HG03025 (cell line): ENCODE data around the gene UBE2V1.
"Not testable (repeated sequence)": the region's sequence is repeated elsewhere in the genome, so short reads cannot be mapped to it uniquely, and the experiment has no call there.

Experiments
- ATAC-seq: cut with Tn5 transposase; IDR thresholded peaks from one replicate; pipeline ENCODE4 v1.9.1; 2021; ENCODE audit warnings: mild to moderate bottlenecking, moderate library complexity; ENCODE audit not compliant: unreplicated experiment, low FRiP score

UBE2V1 gene

DNA sequence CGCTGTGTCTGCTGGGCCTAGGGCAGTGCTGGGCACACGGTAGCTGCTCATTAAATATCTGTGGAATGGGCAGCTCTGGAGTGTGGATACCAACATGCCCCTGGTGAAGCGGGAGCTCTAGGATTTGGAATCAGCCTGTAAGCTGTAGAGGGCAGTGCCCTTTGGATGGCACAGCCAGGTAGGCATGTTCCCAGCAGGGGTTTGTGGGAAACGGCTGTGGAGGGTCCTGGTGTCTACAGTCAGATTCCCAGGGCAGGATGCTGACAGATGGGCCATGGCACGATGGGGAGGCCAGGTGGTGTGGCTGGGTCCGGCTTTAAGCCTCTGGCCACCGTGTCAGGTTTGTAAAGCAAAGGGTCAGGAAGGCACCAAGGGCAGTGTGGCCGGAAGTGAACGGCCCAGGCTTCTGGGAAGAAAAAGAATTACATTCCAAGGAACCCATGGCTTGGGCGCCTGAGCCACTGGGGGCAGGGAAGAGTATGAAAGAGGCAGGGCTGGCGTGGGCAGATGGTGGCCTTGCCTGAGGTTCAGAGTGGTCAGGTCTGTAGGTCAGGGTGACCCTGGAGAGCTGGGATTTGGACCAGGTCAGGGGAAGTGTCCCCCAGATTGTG, 44.8 kb downstream of the UBE2V1 start:
- no peak for ATAC-seq

DNA sequence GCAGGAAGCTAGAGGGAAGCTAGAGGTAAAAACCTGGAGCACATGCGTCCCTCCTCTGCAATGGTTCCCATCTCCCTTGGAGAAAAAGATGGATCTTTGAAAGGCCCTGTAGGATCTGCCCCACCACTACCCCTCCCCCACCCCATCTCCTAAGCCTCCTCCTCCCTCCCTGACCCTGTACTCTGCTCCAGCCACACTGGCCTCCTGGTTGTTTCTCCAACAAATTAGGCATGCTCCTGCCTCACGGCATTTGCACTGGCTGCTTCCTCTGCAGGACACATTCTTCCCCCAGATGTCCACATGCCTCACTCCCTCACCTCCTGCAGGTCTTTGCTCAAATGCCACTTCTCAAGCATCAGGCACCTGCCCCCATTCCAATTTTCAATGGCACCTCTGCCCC, 45.5 kb downstream of the UBE2V1 start:
- no peak for ATAC-seq

- no peak for ATAC-seq
Measured at GRCh38 chr20:50067018-50067417, 45.9 kb downstream of the UBE2V1 start.

DNA sequence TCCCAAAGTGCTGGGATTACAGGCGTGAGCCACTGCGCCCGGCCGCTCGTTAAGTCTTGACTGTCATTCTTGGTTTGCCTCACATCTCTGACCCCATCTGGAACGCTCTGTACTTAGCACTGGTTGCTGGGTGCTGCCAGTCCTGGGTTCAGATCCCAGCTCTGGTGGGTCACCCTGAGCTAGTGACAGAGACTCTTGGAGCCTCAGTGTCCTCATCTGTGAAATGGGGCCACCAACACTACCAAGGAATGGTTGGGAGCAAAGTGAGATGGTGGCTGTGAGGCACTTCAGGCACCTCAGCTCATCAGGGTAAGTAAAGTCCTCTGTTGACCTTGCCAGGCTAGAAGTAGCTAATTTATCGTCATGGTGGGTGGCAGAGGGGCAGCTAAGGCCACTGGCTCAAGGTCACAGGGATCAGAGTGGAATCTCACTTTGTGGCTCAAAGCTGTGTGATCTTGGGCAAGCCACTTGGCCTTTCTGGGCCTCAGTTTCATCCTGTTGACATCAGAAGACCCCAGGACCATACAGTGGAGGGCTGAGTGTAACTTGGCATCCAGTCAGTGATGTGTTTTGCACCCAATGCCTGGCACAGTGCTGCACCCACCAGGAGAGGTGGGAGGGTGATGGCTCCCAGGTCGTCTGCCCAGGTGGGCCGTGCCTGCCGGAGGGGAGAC, 46.7 kb downstream of the UBE2V1 start:
- no peak for ATAC-seq

DNA sequence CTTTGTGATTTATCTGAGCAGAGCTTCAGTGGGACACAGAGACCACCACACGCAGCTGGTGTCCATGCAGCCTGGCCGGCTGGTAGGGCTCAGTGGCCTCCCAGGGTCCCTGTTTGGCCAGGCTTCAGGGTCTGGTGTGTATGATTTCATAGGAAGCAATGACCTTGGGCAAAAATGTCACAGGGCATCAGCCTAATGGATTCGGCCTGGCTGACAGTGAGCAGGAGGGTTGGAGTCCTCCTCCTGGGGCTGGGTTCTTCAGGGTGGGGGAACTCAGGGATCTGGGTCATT, 47.7 kb downstream of the UBE2V1 start:
- no peak for ATAC-seq

GRCh38 chr20:50063763-50064162, 49.2 kb downstream of the UBE2V1 start:
- ATAC-seq = not testable (repeated sequence)

DNA sequence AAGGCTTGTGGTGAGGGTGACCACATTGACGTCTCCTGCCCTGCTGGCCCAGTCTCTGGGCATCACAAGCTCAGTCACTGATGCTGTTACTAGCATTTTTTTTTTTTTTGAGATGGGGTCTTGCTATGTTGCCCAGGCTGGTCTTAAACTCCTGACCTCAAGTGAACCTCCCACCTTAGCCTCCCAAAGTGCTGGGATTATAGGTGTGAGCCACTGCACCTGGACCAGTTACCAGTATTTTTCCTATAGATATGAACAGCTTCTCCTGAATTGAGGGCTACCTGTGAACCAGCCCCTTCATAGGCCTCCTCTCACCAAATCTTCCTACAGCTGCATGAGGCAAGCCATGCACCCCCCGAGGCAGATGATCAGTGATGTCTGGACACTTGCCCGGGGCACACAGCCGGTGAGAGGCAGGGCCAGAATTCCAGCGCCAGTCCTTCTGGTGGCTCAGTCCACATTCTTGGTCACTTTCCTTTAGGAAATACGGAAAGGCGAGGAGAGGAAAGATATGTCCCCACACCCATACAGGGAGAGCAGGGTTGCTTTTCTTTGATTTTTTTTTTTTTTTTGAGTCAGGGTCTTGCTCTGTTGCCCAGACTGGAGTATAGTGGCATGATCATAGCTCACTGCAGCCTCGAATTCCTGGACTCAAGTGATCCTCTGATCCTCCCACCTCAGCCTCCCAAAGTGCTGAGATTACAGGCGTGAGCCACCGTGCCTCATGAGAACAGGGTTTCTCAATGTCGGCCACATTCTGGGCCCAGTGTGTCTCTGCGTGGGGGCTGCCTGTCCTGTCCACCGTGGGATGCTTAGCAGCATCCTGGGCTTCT, 50.7 kb downstream of the UBE2V1 start:
- no peak for ATAC-seq

DNA sequence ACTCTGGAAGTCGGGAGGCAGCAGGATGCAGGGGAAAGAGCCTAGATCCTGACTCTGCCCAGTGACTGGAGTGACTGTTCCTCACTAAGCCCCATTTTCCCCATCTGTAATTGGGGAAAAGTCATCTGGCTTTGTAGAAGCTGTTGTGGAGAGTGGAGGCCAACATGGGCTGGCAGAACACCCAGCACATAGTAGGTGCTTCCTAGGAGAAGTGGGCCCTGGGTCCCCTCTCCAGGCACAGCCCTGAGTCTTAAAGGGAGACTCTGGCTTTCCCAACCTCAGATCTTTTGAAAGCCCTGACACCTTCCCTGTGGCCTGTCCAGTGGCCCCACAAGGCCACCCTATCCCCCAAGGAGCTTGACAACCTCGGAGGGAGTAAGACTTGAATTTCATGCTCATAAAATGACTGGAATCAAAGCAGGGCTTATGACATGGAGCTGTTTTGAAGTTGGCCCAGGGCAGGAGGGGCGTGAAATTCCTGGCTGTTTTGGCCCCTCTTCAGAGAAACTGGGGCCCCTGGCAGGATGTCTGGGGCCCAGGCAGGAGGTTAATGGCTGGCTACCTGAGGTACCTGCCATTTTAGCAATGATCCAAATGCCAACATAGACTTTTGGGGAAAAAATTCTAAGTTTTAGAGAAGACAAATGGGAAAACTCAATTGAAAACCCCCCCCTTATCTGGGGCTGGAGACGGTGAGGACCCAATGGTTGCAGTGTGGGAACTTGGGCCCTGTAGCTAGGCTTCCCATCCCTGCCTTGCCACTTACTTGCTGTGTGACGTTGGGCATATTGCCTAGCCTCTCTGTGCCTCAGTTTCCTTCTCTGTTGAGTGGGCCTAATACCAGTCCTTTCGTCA, 51.6 kb downstream of the UBE2V1 start:
- ATAC-seq = no peak

DNA sequence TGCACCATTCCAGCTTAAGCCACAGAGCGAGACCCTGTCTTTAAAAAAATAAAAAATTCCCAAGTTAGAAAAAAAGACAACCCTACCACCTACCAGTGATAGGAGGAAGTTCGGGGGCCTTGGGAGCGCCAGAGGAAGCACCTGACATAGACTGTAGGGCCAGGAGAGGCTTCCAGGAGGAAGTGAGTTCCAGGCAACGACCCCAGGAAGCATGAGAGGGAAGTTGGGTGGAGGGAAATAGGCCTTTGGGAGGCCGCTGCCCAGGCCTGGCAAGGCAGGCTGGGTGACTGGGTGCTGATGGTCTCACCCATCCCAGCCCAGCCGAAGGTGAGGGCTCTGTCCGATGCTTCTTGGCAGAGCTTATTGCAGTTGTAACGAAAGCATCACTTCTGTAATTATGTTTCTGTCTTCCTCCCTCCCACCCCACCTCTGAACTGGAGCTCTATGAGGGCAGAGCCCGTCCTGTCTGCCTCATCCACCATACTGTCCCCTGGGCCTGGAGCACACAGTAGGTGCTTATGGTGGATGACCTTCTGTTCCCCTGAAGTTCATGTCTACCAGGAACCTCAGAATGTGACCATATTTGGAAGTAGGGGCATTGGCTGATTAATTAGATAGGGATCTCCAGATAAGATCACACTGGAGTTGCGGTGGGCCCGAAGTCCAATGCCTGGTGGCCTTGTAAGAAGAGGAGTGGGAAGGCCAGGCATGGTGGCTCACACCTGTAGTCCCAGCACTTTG, 54.1 kb downstream of the UBE2V1 start:
- ATAC-seq = no peak

DNA sequence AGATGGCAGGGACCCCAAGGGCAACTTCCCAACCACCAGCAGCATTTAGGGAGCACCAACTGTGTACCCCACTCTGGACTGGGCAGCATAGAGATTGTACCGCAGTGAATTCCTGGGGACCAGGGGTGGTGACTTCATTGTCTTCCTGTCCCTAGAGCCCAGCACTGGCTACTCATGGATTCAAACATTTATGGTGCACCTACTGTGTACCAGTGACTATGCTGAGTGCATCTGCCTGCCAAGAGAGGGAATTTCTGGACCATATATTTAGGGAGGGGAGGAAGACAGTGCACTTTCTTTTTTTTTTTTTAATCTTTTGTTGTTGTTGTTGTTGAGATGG, 55.3 kb downstream of the UBE2V1 start:
- no peak for ATAC-seq

GRCh38 chr20:50056951-50057713, 55.8 kb downstream of the UBE2V1 start:
- ATAC-seq = no peak

DNA sequence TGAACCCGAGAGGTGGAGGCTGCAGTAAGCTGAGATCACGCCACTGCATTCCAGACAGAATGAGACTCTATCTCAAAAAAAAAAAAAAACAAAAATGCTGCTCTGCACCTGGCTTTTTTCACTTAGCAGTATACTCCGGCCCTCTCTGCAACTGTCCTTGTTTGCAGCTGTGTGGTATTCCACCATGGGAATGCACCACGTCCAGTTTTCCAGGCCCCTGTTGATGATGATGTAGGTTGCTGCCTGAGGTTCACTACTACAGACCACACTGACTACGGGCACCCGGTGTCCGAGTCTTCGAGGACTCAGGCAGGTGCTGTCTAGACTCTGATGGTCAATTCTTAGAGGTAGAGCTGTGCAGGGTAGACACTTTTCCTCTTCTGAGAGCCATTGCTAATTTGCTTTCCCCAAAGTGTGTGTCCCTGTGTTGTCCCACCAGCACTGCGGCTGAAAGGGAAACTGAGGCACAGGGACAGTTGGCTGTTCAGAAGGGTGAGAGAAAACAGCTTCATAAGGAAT, 56.5 kb downstream of the UBE2V1 start:
- no peak for ATAC-seq

GRCh38 chr20:50055524-50056083, 57.3 kb downstream of the UBE2V1 start:
- ATAC-seq = no peak

GRCh38 chr20:50054626-50055511, 58.1 kb downstream of the UBE2V1 start:
- no peak for ATAC-seq

DNA sequence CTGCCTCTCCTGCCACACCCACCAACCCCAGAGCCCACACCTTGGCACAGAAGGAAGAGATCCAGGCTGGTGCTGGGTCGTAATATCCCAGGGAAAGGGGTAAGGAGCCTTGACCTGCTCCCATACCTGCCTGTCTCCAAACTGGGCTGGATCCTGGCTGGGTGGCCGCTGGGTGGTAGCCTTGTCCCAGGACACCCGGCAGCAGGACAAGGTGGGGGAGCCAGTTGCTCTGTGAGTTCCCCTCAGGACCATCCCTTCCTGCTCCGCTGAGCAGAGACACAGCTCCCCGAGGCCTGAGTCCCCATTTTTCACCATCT, 58.8 kb downstream of the UBE2V1 start:
- ATAC-seq = no peak

DNA sequence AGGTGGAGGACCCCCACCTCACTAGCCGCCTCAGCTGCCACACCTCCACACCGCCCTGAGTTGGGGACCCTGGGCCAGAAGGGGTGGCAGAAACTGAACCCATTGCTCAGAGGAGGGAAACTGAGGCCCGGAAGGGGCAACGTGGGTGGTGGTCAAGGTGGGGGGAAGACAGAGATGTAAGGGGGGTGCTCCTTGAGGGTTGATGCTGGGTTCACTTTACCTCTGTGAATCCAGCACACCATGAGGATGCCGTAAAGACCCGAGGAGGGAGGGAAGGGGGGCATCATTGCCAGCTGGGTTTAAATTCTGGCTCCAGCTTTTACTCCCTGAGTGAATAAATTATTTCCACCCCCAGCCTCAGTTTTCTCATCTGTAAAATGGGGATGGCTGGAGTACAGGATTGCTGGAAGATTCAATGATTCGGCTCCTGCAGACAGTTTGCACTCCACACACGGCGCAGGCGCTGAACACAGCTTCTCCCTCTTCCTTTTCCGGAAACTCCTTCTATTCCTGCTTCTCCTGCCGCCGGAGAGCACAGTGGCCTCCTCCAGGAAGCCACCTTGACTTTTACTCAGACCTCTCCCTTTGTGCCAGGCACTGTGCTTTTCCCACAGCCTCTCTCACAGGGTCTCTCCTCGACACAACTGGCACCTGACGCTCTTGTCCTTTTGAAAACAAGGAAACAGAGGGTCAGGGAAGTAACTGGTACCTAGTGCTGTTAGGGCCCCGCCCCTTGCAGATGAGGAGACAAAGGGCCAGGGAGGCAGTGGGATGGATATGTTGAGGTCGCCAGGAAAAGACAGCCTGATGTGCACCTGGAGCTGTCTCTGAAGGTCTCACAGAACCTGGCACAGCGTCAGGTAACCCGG, 59.4 kb downstream of the UBE2V1 start:
- no peak for ATAC-seq
